Activated naive CD8-positive, alpha-beta T cell treated with anti-CD3 and anti-CD28 coated beads, Interleukin-2, amount 50 U/mL, for 16 hours (primary cell): ENCODE data around the gene FGF1.
"Not testable (repeated sequence)": the region's sequence is repeated elsewhere in the genome, so short reads cannot be mapped to it uniquely, and the experiment has no call there.

Experiments
- DNase-seq: peaks from one replicate; pipeline ENCODE4 v3.0.0-alpha.2; 2020; ENCODE audit warnings: low read depth, low spot score

The FGF1 gene

DNA sequence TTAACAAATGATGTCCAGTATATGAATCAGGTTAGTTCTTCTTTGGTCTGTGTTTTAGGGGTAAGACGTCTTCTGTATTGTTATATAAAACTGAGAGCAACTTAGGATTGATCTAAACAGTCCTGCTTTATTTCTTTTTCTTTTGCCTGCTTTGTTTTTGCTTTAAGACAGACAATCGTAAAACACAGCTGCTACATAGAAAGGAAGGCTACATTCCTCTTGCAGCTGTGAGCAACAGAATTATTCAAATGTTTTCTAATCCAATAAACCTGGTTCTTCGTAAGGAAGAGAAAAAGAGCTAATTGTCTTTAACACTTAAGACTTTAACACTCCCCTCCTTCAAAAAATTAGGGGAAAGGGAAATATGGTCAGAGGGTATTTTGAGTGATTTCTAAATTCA, 14.6 kb downstream of the FGF1 start:
- DNase-seq, result no peak

DNA sequence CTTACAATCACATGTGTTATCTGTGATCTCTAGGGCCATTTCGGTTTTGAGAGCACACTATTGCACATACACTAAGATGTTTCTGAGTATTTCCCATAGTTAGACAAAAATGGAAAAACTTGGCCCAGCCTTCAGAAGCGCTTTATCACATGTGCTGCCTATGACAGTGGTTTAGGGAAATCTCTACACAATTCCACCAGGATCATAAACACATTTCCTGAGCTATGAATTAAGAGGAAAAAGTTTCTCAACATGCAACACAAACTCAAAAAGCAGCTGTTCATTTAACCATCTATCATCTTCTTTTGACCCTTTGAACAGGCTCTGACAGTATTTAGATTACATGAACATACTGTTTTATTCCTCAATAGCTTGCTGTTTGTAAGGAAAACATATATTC, 15.1 kb downstream of the FGF1 start:
- no peak for DNase-seq

DNA sequence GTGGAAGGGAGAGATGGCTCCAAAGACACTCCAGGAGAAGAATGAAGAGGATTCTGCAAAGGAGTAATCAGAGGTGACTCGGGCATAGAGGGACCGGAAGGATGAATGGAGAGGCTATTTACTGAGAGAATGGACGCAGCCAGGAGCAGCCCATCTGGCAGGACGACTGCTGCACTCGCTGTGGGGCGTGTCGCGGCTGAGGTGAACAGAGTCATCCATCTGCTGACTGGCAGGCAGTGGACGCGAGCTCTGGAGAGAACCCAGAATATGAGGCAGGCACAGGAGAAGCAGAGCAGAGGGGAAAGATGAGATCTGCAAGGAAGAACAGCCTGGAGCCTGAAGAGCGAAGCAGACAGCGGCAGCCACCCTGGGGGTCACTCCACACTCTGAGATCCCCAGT, 16.4 kb downstream of the FGF1 start:
- DNase-seq, result no peak

DNA sequence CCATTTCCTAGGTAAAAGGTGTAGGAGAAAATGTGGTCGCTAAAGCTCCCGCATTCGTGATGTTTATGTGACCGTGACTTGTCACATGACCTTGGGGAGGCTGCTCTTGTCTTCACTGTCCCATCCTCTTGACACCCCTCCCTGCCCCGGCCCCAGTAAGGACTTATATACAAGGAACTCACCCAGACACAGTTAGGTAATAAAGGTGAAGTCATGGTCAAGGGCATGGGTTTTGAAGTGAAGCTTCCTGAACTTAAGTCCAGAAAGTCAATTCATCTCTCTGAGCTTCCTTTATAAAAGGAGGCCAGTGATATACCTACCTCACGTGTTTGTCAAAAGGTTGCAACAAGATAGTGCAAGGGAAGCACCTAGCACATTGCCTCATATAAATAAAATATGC, 17.6 kb downstream of the FGF1 start:
- DNase-seq, result no peak

DNA sequence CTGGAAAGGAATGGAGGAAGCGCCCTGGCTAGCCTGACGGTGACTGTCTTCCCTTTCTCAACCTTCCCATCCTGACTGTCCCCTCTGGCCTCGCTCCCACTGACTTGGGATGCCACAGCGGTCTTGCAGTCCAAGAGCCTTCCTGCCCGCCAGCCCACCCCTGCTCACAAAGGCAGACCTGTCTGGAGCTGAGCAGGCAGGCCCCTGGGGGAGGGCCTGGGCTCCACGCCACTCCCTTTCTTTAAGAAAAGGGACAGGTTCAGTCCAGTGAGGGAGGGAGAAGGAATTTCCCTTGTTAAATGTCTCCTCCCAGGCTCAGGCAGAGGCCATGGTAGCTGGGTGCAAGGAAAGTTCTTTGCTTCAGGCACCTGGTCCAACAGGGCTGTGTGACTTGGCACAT, 18.1 kb downstream of the FGF1 start:
- DNase-seq, result no peak

DNA sequence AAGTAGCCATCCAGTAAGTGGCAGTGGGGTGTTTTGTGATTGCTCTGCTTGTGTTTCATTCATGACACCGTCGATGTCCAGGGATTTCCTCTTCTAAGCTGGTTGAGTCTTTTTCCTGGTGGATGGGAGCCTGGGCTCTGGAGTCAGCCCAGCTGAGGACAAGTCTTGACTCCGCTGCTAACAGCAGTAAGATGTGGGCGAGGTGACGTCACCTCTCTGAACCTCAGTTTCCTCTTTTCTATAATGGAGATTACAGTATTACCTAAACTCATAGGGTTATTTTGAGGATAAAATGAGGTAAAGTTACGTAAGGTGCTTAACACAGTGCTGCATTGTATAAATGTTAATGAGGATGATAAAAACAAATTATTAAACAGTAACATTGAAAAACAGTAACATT, 21.3 kb downstream of the FGF1 start:
- no peak for DNase-seq

DNA sequence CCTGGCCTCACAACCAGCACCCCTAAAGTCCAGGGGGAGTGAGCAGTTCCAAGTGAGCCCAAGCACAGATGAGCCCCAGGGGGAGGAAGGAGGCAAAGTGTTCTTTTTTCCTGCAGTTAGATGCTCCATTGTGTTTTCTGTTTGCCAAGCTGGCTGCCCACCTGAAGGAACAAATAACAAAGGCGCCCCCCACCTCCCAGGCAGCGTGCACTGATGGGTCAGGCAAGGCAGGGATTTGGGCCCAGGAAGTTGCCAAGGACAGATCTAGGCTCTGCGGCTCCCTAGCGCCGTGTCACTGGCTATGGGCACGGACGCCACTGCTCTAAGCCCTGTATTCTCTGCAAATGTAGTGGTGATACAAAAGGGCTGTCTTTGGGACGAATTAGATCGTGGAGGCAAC, 21.8 kb downstream of the FGF1 start:
- no peak for DNase-seq

DNA sequence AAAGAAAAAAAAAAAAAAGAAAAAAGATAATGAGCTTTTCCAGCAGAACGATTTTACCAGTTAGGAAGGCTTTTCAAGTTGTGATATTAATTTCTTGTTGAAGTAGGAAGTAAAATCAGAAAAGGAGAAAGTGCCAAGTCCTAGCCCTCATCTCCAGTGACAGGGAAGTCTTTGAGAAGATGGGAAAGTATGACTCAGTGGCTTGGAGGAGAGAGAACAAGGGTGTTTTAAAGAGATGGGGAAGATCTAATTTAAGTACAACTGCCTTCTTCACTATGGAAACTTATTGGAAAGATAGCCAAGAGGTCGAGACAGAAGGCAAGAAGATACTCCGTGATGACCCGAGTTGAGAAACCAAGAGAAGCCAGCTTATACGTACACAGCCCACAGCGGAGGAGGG, 22.6 kb downstream of the FGF1 start:
- DNase-seq, result no peak

DNA sequence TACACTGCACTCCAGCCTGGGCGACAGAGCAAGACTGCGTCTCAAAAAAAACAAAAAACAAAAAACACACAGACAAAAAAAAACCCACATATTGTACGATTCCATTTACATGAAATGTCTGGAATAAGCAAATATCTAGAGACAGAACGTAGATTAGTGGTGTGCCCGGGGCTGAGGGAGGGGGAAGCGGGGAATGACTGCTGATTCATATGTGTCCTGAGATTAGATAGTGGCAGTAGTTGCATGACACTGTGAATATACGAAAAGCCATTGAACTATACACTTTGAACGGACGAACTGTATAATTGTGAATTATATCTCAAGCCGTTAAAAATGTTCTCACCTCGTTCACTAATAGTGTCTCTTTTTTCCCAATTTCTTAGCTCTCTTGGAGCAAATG, 23.9 kb downstream of the FGF1 start:
- DNase-seq, result no peak

DNA sequence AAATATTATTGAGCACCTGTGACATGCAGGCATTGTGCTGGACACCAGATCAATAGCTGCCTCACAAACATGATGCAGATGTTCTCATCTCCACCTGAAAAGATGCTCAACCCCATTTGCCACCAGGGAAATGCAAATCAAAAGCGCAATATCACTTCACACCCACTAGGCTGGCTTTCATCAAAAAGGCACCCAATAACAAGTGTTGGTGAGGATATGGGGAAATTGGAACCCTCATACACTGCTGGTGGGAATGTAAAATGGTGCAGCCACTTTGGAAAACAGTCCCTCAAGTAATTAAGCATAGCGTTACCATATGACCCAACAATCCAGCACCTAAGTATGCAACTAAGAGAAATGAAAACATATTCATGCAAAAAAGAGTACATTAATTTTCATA, 24.7 kb downstream of the FGF1 start:
- no peak for DNase-seq

DNA sequence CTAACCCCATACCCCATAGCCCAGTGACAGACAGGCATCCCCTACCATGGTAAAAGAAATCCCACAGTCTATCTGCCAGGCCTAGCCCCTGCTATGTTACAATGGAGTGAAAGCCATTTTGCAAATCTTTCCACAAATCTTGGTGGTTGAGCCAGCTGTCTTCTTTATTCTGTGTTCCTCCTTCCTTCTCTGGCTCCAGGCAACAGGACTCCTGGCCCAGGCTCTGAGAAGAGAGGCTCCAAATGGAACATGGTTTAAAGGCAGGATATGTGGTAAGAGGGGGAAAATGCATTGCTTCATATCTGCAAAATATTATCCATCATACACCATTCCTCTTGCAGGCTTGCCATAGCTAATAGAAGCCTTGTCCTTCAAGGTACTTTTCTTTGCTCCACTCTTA, 25.2 kb downstream of the FGF1 start:
- DNase-seq, result no peak

DNA sequence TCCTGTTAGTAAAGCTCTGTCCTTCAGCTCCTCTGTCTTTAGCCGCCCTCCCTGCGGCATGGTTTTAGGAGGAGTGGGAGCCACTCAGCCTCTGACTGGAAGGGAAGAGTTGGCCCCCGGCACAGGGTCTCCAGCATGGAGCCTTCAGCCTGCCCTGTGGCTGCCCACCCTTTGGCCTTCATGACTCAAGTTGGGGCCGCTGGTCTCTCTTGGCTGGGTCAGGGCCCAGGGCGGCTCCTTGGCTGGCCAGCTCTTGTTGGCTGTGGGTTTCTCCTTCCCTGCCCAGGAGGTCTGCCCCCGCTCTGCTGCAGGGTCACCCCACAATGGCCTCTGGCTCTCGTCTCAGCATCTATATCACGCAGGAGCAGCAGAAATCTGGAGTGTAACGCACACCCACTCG, 25.7 kb downstream of the FGF1 start:
- DNase-seq, result no peak

DNA sequence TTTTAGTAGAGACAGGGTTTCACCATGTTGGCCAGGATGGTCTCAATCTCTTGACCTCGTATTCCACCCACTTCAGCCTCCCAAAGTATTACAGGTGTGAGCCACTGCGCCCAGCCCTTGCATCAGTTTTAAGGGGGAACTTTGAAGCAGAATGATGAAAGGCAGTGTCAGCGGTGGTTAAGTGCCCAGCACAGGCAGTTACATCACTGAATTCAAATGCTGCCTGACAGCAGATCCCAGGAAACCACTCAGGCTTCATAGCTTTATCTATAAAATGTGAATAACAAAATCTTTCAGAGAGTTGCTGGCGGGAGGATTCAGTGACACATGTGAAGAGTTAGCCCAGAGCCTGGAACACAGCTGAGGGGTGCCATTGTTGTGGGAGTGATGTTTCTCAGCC, 26.5 kb downstream of the FGF1 start:
- no peak for DNase-seq

DNA sequence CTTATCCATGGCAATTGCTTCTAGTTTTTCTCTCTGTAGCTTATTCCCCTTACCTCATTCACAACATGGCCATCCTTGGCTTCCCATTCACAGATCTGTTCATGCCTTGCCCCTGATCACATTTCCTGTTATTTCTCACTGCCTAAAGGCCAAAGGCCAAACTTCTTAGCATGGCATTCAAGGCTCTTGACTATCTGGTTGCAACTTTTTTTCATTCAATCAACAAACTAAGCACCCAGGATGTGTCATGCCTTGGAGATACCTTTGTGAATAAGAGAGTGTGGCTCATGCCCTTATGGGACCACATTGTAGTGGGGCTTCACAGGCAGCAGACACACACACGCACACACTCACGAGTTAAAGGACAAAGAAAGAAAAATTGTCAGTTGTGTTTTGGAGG, 27.6 kb downstream of the FGF1 start:
- DNase-seq, result no peak

DNA sequence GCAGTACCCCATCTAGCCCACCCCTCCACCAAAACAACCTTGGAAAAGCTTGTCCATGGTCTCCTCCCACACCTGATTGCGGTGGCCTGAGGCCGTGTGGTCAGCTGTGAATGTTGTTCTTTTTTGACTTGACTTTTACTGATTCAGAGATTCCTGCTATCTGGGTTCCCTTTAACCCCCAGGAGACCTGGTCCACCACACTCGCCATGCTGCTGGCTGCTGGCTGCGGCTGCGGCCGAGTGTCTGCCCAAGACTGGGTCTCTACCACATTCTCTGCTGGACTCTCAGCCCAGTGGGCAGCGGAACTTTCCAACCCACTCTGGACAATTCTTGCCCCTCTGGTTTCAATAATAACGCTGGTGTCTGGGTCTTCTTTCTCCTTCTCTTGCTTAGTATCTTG, 28.4 kb downstream of the FGF1 start:
- DNase-seq, result no peak

DNA sequence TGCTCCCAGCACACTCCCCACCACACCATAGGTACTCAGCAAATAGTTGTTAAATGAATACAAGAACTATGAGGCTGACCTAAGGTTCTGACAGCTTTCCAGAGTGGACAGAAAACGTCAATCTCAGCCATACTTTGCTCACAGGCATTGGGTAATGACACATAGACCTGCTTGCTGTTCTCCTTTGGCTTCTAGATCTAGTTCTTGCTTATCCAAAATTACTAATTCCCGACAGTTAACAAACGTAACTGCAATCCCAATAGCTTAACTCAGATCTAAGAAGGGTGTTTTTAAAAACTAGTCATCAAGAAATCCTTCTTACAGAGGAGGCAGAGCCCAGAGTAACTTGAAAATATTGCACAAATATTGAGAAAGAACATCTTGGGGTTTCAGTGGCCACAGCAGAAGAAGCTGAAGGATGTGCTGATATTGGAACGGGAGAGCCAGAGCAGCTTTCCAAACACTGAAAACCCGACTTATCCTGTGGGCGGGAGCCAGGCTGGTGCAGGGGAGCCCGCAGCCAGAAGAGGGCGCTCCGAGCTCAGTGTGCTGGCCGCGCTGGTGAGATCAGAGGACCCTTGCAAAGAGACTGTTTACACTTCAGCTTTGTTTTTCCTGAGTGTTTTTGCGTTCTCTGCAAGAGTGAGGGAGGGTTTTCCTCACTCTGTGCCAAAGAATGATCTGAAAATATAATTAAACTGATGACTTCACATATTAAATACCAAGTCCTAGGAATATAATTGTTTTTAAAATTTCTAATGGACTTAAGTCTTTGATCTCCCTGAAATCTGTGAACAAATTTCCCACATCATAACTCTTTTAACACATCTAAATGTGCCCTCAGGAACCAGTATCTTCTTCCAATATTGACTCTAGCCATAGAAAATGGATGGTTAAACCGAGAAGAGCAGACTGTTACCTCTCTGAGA, 30.3 kb downstream of the FGF1 start:
- DNase-seq, result peak; percentile 34

DNA sequence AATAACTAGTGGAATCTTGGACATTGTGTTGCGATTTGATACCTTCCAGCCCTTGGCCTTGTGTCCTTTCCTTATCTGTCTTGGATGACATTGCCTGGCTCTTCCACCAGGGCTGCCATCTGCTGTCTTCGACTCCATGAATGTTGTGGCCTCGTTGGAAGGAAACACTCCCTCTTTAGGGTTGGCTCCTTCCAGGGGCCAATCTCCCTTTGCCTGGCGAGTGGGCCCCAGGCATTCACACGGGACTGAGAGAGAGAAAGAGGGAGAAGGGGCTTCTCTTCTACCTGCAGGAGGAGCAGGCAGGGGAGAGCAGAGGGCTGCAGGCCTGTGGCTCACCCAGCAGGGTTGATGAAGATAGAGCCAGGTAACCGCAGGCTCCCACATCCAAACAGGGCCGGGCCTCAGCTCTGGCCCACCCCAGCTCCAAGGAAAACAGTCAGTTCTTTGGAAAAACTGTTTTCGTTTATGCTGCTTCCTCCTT, 31.3 kb downstream of the FGF1 start:
- DNase-seq, result no peak

DNA sequence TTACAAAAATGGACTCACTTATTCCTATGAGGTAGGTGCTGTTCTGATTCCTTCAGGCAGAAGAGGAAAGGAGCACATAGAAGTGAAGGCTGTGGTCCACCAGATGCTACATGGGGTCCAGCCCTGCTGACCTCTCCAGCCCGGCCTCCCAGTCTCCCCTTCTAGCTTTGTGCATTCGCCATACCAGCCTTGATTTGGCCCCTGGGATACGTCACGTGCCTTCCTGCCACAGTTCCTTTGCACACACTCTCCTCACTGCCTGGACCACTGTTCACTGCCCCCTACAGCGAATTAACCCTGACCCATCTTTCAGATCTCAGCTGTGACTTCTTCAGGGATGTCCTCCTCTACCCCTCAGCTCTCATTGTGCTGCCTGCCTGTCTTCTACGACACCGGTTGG, 32.6 kb downstream of the FGF1 start:
- no peak for DNase-seq

DNA sequence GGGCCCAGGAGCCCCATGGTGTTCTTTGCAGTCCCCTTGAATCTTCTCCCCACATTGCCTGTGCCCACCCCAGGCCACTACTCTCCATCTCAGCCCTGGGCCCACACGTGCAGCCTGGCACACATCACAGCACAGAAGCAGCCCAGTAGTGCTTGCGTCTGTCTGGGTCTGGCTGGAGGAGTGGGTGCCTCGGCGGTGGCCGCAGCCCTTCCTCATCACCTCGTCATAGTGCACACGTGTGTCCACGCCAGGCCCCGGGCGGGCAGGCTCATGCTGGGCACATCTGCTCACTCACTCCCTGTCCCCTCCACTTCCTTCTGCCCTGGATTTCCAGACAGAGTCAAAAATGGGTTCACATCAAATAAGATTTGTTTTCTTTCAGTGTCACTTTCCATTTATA, 33.3 kb downstream of the FGF1 start:
- no peak for DNase-seq

DNA sequence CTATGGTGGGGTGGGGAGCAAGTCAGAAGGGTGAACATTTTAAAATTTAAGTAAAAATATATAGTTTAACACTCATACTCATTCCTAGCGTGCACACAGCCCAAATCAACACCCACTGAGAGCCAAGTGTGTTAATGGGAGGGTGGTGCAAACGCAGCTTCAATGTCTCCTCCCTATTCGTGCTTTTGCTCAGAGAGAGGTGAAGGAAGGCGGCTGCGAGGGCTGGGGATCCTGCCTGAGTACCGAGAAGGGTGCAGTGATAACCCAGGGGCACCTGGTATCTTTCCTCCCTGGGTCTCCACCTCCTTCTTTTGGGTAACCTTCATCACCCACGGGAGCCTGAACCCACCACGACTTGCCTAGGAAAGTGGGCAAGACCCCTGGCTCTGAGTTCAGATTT, 35.0 kb downstream of the FGF1 start:
- DNase-seq, result no peak

DNA sequence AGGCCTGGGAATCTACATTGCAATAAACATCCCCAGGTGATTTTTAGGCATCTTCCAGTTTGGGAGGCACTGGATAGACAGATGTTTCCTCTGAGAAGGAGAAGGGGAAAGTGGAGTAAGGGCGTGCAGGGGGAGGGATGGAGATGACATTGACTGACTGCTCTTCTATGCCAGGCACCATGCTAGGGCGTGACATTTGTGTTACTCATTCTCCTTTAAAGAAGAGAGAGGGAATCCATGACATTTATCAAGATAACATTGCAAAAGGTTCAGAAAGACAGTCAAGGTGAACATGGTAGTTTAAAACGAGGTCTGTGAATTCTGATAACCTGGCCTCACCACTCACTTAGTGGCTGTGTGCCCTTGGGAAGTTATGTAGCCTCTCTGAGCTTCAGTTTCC, 35.8 kb downstream of the FGF1 start:
- no peak for DNase-seq

DNA sequence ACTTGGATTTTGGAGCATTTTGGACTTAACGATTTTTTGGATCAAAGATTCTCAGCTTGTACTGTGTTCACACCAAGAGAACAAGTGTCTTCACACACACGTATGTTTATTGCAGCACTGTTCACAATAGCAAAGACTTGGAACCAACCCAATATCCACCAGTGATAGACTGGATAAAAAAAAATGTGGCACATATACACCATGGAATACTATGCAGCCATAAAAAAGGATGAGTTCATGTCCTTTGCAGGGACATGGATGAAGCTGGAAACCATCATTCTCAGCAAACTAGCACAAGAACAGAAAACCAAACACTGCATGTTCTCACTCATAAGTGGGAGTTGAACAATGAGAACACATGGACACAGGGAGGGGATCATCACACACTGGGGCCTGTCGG, 37.8 kb downstream of the FGF1 start:
- not testable (repeated sequence) for DNase-seq

DNA sequence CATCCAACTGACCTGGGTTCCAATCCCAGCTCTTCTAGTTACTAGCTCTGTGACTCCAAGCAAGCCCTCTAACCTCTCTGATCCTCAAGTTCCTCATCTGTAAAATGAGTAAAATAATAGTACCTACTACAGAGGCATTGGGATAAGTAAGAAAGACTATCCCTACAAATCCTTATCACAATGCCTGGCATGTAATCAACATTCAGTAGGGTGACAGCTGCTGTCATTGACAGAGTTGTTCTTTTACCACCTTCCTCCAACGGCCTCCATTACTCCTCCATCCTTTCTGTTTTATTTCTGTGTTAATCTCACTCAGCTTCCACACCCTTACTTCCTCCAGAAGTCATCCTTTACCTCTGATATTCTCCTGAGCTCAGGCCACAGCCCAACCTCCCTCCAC, 40.4 kb downstream of the FGF1 start:
- DNase-seq, result no peak
